Fibroblast of skin of right biceps (primary cell): ENCODE results near the gene GRIK4.
"Not testable (repeated sequence)": the region's sequence is repeated elsewhere in the genome, so short reads cannot be mapped to it uniquely, and the experiment has no call there.

ENCODE experiments used
- DNase-seq: peaks from one replicate; pipeline ENCODE4 v3.0.0-alpha.2; 2013

GRIK4 gene

GRCh38 chr11:120511116-120511819 is at the start of gene GRIK4:
Gene GRIK4, plus strand, starts transcription at chr11:120511748. Its CDS starts 148,571 bp downstream, at chr11:120660319.
- DNase-seq: peak; percentile 69

GRCh38 chr11:120462825-120463224 is 48.7 kb upstream of the GRIK4 start:
- DNase-seq: no peak

- DNase-seq: no peak
Measured at GRCh38 chr11:120465921-120466534, 45.5 kb upstream of the GRIK4 start.

GRCh38 chr11:120467627-120468026 is 43.9 kb upstream of the GRIK4 start:
- peak; percentile 46 for DNase-seq

- DNase-seq: peak; percentile 88
Measured at GRCh38 chr11:120471131-120471530, 40.4 kb upstream of the GRIK4 start.

GRCh38 chr11:120471994-120472393 is 39.6 kb upstream of the GRIK4 start:
- no peak for DNase-seq

GRCh38 chr11:120473503-120473902 is 38.0 kb upstream of the GRIK4 start:
- no peak for DNase-seq

- peak; percentile 58 for DNase-seq
Measured at GRCh38 chr11:120482149-120482548, 29.4 kb upstream of the GRIK4 start.

- no peak for DNase-seq
Measured at GRCh38 chr11:120484722-120485121, 26.8 kb upstream of the GRIK4 start.

- DNase-seq: no peak
Measured at GRCh38 chr11:120486138-120486537, 25.4 kb upstream of the GRIK4 start.

- no peak for DNase-seq
Measured at GRCh38 chr11:120489799-120490198, 21.7 kb upstream of the GRIK4 start.

- no peak for DNase-seq
Measured at GRCh38 chr11:120492486-120492885, 19.1 kb upstream of the GRIK4 start.

GRCh38 chr11:120494595-120494994 is 17.0 kb upstream of the GRIK4 start:
- no peak for DNase-seq

- DNase-seq: no peak
Measured at GRCh38 chr11:120499088-120499487, 12.5 kb upstream of the GRIK4 start.

- DNase-seq: no peak
Measured at GRCh38 chr11:120499859-120500258, 11.7 kb upstream of the GRIK4 start.

- DNase-seq: no peak
Measured at GRCh38 chr11:120500414-120501071, 11.0 kb upstream of the GRIK4 start.

- DNase-seq: no peak
Measured at GRCh38 chr11:120501440-120501839, 10.1 kb upstream of the GRIK4 start.

GRCh38 chr11:120501976-120502755 is 9.4 kb upstream of the GRIK4 start:
- DNase-seq: no peak

- DNase-seq: not testable (repeated sequence)
Measured at GRCh38 chr11:120503529-120503928, 8.0 kb upstream of the GRIK4 start.

- DNase-seq: no peak
Measured at GRCh38 chr11:120505801-120506425, 5.6 kb upstream of the GRIK4 start.

- no peak for DNase-seq
Measured at GRCh38 chr11:120509346-120510053, 2.0 kb upstream of the GRIK4 start.
